Aorta (tissue), 5 donors: ENCODE measurements around the gene MORC2. TPM values are rescaled to one million over a fixed set of nuclear protein-coding genes. Genes with fewer than 3 reads are reported as not detected.

Experiments
- ATAC-seq: fragments of 200-7000 bp; cut with Tn5 transposase; one replicate; pipeline ENCODE4 v1.9.1; 2022; ENCODE audit warnings: moderate library complexity; ENCODE audit not compliant: low FRiP score
- DNase-seq, 2 donors: peaks; one replicate each; pipeline ENCODE4 v3.0.0-alpha.2; 2020
- H3K27ac ChIP-seq, 2 donors: one replicate each; pipeline ENCODE4 v1.5.1; 2013; ENCODE audit warnings: low read length in 2 of 2, mild to moderate bottlenecking in 2 of 2, moderate library complexity in 2 of 2, control low read depth in 1 of 2, inconsistent platforms in 1 of 2, low read depth in 1 of 2
- H3K27me3 ChIP-seq, 2 donors: one replicate each; pipeline ENCODE4 v1.6.1; 2013; ENCODE audit warnings: control low read depth in 1 of 2, low read length in 1 of 2, mild to moderate bottlenecking in 1 of 2, moderate library complexity in 1 of 2; ENCODE audit not compliant: insufficient read depth in 2 of 2, control insufficient read depth in 1 of 2
- H3K36me3 ChIP-seq, 2 donors: one replicate each; pipeline ENCODE4 v1.6.1; 2013; ENCODE audit warnings: control low read depth in 1 of 2, low read length in 1 of 2, mild to moderate bottlenecking in 1 of 2; ENCODE audit not compliant: insufficient read depth in 2 of 2, control insufficient read depth in 1 of 2
- H3K4me1 ChIP-seq, 2 donors: one replicate each; pipeline ENCODE4 v1.6.1; 2013; ENCODE audit warnings: low read length in 2 of 2, control low read depth in 1 of 2, mild to moderate bottlenecking in 1 of 2, moderate library complexity in 1 of 2; ENCODE audit not compliant: insufficient read depth in 2 of 2, control insufficient read depth in 1 of 2
- H3K4me3 ChIP-seq, 2 donors: one replicate each; pipeline ENCODE4 v1.5.1; 2013; ENCODE audit warnings: low read length in 2 of 2, control low read depth in 1 of 2, mild to moderate bottlenecking in 1 of 2
- H3K9me3 ChIP-seq: one replicate; pipeline ENCODE4 v1.6.1; 2013; ENCODE audit warnings: mild to moderate bottlenecking, low read length; ENCODE audit not compliant: control insufficient read depth
- WGBS, 2 donors: extraction: QIAGEN DNeasy Blood & Tissue Kit; methylation state at CpG; one replicate each; pipeline ENCODE4 v1.1.7; 2013; 5-methylcytosine and 5-hydroxymethylcytosine counted together
- intact Hi-C, 2 donors: fragments of 100-400 bp; cut with DNase I; formaldehyde crosslinking; loops; one replicate each; pipeline versions ENCODE4 v1.14.2 to v1.15.0; 2022
- polyA plus RNA-seq, 2 donors: library from polyadenylated mRNA; stranded (reverse); fragments of 200-250 nt; gene quantifications; one replicate each; pipeline ENCODE4 v1.2.3, GENCODE V29; 2013
- total RNA-seq, 2 donors: library from RNA; stranded (reverse); fragmentation: NEBNext Ultra II Directional; extraction: Animal tissue kit (Norgen Biotek cat#: 25700); gene quantifications; one replicate each; pipeline ENCODE4 v1.2.1, GENCODE V29; 2021
- donor health status: healthy with polysubstance abuse.
- donor health status: Bipolar disorder and iron deficiency.
- donor health status: DM: no; HTN: no; CAD: no.
- donor health status: DM: no; HTN: no; CAD: no.
- donor health status: DM: yes; HTN: yes; CAD: no.

MORC2 gene
- total and polyA plus RNA-seq, 4 donors: 7.8 to 37.7 (median 29.0) TPM

GRCh38 chr22:30946354-30946753 lies 22.2 kb downstream of the MORC2 start:
- DNase-seq (no peak), ATAC-seq (no peak)
- no peaks in the 10 kb centered on the region for H3K9me3 ChIP-seq
- peaks cover 4 to 5% of the 10 kb centered on the region in 2 donors for H3K4me1 ChIP-seq
- 72 to 82% methylated on average over 7 of the region's 7 CpGs for WGBS, 2 donors
- H3K4me3 ChIP-seq: no peak overlapping the region
- H3K36me3 ChIP-seq: peaks cover 0 to under 1% of the 10 kb centered on the region in 2 donors
- H3K27ac ChIP-seq: peak overlapping the region; percentile 58 to 69
- no peaks in the 10 kb centered on the region for H3K27me3 ChIP-seq
- intact Hi-C loops: loop anchor here (5.0 kb wide), 3 partner anchors 91 to 286 kb away; no protein-coding TSS in a partner anchor

GRCh38 chr22:30945653-30946052 lies 22.9 kb downstream of the MORC2 start:
- H3K27ac ChIP-seq: peak overlapping the region; percentile 87 to 95
- H3K4me1 ChIP-seq: peaks cover 4 to 5% of the 10 kb centered on the region in 2 donors
- ATAC-seq: no peak

GRCh38 chr22:30944986-30945385 lies 23.6 kb downstream of the MORC2 start:
- intact Hi-C loops: loop anchor here (5.0 kb wide), 3 partner anchors 92 to 287 kb away; no protein-coding TSS in a partner anchor
- peaks cover 4 to 6% of the 10 kb centered on the region in 2 donors for H3K36me3 ChIP-seq

More at GRCh38 chr22:30945653-30946052, 22.9 kb downstream of the MORC2 start:
- peaks cover 2 to 4% of the 10 kb centered on the region in 2 donors for H3K36me3 ChIP-seq
- H3K4me3 ChIP-seq: no peak overlapping the region
- 79 to 83% methylated on average over 2 of the region's 2 CpGs for WGBS, 2 donors
- no peak for DNase-seq
- no peaks in the 10 kb centered on the region for H3K27me3 ChIP-seq
- no peaks in the 10 kb centered on the region for H3K9me3 ChIP-seq
- intact Hi-C loops: loop anchor here (5.0 kb wide), 3 partner anchors 92 to 287 kb away; no protein-coding TSS in a partner anchor

GRCh38 chr22:30943368-30943767 lies 25.2 kb downstream of the MORC2 start:
- Histone ChIP-seq H3K4me1 (peaks cover 0 to 1% of the 10 kb centered on the region in 2 donors), H3K27ac (peak overlapping the region; percentile 6 to 66), H3K27me3 (no peaks in the 10 kb centered on the region), H3K9me3 (no peaks in the 10 kb centered on the region), H3K36me3 (peaks cover 6 to 8% of the 10 kb centered on the region in 2 donors), H3K4me3 (no peak overlapping the region)
- DNase-seq: no peak
- intact Hi-C loops: no loop called here
- no peak for ATAC-seq
- WGBS, 2 donors: 28 to 34% methylated on average over 3 of the region's 3 CpGs

More at GRCh38 chr22:30944986-30945385, 23.6 kb downstream of the MORC2 start:
- Histone ChIP-seq H3K27me3 (no peaks in the 10 kb centered on the region), H3K27ac (peak overlapping the region; percentile 87 to 95), H3K4me3 (no peak overlapping the region), H3K9me3 (no peaks in the 10 kb centered on the region), H3K4me1 (peaks cover 3 to 4% of the 10 kb centered on the region in 2 donors)
- DNase-seq (no peak), ATAC-seq (no peak)
- 62 to 66% methylated on average over 4 of the region's 4 CpGs for WGBS, 2 donors

- 93 to 95% methylated on average over 11 of the region's 11 CpGs for WGBS, 2 donors
- Histone ChIP-seq H3K27ac (no peak overlapping the region), H3K4me3 (no peak overlapping the region), H3K9me3 (no peaks in the 10 kb centered on the region), H3K27me3 (no peaks in the 10 kb centered on the region), H3K4me1 (peaks cover 0 to 1% of the 10 kb centered on the region in 2 donors), H3K36me3 (peaks cover 6 to 17% of the 10 kb centered on the region in 2 donors)
- ATAC-seq: no peak
- no peak for DNase-seq
- intact Hi-C loops: no loop called here
These were observed 27.2 kb downstream of the MORC2 start for GRCh38 chr22:30941363-30941740.

- peaks cover 6 to 19% of the 10 kb centered on the region in 2 donors for H3K36me3 ChIP-seq
- no peak overlapping the region for H3K27ac ChIP-seq
- no peaks in the 10 kb centered on the region for H3K27me3 ChIP-seq
These were observed 27.8 kb downstream of the MORC2 start for GRCh38 chr22:30940685-30941362.

GRCh38 chr22:30934053-30934452 lies 34.5 kb downstream of the MORC2 start:
- WGBS, 2 donors: 93 to 99% methylated on average over 8 of the region's 8 CpGs
- Histone ChIP-seq H3K4me1 (no peaks in the 10 kb centered on the region), H3K27me3 (no peaks in the 10 kb centered on the region), H3K9me3 (no peaks in the 10 kb centered on the region), H3K36me3 (peaks cover 3 to 37% of the 10 kb centered on the region in 2 donors), H3K27ac (no peak overlapping the region), H3K4me3 (no peak overlapping the region)
- intact Hi-C loops: no loop called here
- ATAC-seq (no peak), DNase-seq (no peak)

More at GRCh38 chr22:30940685-30941362, 27.8 kb downstream of the MORC2 start:
- 83 to 89% methylated on average over 7 of the region's 7 CpGs for WGBS, 2 donors
- H3K9me3 ChIP-seq: no peaks in the 10 kb centered on the region
- no peak overlapping the region for H3K4me3 ChIP-seq
- DNase-seq (no peak), ATAC-seq (no peak)
- H3K4me1 ChIP-seq: peaks cover 0 to 1% of the 10 kb centered on the region in 2 donors
- intact Hi-C loops: no loop called here

- Histone ChIP-seq H3K36me3 (peaks cover 4 to 37% of the 10 kb centered on the region in 2 donors), H3K9me3 (no peaks in the 10 kb centered on the region), H3K27me3 (no peaks in the 10 kb centered on the region), H3K4me1 (no peaks in the 10 kb centered on the region), H3K27ac (no peak overlapping the region), H3K4me3 (no peak overlapping the region)
- DNase-seq (no peak), ATAC-seq (no peak)
- intact Hi-C loops: no loop called here
- WGBS, 2 donors: 78 to 79% methylated on average over 7 of the region's 7 CpGs
These were observed 35.1 kb downstream of the MORC2 start for GRCh38 chr22:30933457-30933856.

GRCh38 chr22:30932661-30933060 lies 35.9 kb downstream of the MORC2 start:
- Histone ChIP-seq H3K27ac (no peak overlapping the region), H3K9me3 (no peaks in the 10 kb centered on the region), H3K27me3 (no peaks in the 10 kb centered on the region), H3K4me1 (no peaks in the 10 kb centered on the region), H3K36me3 (peaks cover 7 to 42% of the 10 kb centered on the region in 2 donors), H3K4me3 (no peak overlapping the region)
- ATAC-seq (no peak), DNase-seq (no peak)
- intact Hi-C loops: no loop called here
- WGBS, 2 donors: 91 to 92% methylated on average over 16 of the region's 16 CpGs
